HG03039 (cell line): ENCODE data around the gene KLHL36.

ENCODE experiments used
- ATAC-seq: cut with Tn5 transposase; IDR thresholded peaks from one replicate; pipeline ENCODE4 v1.9.1; 2021; ENCODE audit warnings: mild to moderate bottlenecking, moderate library complexity; ENCODE audit not compliant: unreplicated experiment

KLHL36 gene

GRCh38 chr16:84641643-84642358 lies 6.5 kb upstream of the KLHL36 start:
- no peak for ATAC-seq

- ATAC-seq, result no peak
Observed at GRCh38 chr16:84643180-84643583, 5.1 kb upstream of the KLHL36 start.

GRCh38 chr16:84643674-84644073 lies 4.6 kb upstream of the KLHL36 start:
- no peak for ATAC-seq

DNA sequence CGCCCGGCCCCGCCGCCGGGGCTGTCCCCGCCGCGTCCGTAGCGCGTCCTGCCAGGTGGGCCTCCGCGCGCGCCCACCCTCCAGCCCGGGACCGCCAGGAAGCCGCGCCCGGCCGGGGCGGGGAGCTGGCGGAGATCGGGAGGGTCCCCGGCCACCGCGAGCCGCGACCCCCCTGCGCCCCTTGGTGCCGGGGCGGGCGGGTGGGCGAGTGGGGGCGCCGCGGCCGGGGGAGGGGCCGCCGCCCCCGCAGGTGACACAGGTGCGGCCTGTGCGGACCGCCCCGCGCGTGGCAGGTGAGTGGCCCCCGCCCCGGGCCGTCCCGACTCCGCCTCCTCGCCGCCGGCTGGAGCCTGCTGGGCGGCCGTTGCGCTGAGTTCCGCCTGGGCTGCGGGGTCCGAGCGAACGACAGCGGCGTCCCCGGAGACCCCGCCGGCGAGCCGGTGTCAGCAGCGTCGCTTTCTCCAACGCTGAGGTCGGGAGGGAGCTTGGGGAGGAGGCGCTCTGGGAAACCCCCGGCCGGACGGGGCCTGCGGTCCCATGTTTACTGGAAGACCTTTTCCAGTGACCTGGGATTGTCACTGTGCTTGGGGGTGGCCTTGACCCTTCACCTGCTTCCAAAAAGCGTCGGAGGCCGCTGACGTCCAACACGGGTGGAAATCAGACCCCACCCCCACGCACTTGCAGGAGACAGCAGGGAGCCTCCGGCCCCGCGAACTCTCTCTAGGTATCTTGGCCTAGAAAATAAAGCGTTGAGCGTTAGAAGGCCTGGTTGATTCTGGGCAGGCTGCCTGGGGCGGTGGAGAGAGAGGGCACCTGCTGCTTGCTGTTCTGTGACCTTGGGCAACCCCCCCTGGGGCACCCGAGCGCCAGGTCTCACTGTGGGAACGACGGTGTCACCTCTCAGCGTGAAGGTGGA lies 542 bp downstream of the KLHL36 start:
- peak; percentile 59 for ATAC-seq

DNA sequence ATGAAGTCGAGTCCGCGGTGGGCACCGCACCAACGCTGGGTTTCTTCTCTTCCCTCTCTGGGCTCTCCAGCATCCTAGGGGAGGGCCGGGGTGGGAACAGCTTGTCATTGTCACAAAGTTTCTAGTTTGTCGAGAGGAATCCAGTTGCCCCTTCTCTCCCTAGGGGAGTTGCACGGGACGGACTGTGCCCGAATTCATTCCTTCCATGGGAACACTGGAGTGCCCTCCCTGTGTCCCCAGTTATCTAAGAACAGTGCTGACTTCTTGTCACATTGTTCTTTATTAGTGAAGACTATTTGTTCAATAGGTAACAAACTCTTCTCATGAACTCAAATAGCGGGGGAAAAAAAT lies 1.2 kb downstream of the KLHL36 start:
- no peak for ATAC-seq

- no peak for ATAC-seq
Observed at GRCh38 chr16:84650062-84650991, 2.0 kb downstream of the KLHL36 start.

- ATAC-seq, result no peak
Observed at GRCh38 chr16:84652566-84652965, 4.3 kb downstream of the KLHL36 start.

DNA sequence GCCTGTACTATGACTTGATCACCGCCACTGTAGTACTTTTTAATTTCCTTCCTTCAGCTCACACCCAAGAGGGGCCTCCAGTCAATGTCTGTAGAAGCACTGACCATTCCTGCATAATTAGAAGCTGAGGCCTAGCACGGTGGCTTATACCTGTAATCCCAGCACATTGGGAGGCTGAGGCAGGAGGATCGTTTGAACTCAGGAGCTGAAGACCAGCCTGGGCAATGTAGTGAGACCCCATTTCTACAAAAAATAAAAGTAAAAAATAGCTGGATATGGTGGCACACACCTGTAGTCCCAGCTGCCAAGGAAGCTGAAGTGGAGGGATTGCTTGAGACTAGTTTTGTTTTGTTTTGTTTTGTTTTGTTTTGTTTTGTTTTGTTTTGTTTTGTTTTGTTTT lies 5.9 kb downstream of the KLHL36 start:
- ATAC-seq, result no peak

DNA sequence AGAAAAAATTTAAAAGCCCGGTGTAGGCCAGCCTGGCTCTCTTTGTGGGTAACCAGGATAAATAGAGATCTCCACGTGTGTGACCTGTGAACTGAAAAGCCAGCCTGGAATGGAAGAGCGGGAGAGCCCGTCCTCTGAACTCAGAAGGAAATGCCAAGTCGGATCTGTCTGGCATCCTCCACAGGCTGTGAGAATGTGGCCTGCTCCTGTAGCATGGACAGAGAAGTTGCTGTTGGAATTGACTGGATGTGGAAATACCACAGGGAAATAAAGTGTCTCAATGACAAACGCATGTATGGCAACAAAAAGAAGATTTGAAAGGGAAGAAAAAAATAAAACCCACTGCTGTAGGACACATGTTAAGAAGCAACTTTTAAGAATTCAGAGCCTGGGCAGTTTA lies 6.7 kb downstream of the KLHL36 start:
- no peak for ATAC-seq

DNA sequence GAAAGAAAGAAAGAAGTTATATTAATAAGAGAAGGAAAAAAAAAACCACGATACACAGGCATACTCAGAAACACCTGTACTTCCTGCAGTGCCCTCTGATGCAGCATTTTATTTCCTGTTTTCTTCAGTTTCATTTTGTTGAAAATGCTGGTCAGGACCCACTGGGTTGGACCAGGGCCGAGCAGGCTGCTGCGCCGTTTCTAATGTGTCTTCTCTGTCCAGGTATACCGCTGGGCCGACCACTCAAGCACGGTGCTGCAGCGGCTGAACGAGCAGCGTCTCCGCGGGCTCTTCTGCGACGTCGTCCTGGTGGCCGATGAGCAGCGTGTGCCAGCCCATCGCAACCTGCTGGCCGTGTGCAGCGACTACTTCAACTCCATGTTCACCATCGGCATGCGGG lies 8.3 kb downstream of the KLHL36 start:
- ATAC-seq, result no peak

- no peak for ATAC-seq
Observed at GRCh38 chr16:84657229-84657837, 9.0 kb downstream of the KLHL36 start.

DNA sequence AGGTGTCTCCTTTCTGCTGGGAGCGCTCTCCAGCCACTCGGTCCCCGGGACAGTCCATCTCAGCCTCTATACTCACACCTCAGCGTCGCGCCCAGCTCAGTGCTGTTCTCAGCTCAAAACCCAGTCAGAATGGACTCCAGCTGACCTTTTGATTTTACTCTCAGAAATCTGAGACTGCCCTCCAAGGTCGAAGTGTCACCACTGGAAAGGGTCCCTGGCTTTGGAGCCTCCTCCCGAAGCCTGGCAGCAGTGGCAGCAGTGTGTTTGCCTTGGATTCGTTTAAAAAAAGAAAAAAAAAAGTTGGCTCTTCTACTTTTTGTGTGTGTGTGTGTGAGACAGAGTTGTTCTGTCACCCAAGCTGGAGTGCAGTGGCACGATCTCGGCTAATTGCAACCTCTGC lies 10.4 kb downstream of the KLHL36 start:
- ATAC-seq, result no peak

GRCh38 chr16:84659656-84660300 lies 11.5 kb downstream of the KLHL36 start:
- ATAC-seq, result no peak

DNA sequence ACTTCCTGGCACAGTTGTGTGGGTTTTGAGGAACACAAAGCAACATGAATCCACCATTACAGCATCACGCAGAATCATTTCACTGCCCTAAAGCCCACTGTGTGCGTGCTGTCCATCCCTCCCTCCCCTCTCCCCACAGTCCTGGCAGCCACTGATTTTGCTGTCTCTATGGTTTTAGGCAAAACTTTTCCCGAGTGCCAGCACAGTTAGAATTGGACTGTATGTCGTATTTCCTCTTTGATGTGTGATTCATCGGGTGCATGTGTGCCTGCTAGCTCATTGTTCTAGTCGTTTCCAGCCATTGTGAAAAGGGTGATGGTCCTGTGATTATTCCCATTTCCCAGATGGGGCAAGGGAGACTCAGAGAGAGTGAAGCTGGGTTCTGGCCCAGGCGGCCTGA lies 12.7 kb downstream of the KLHL36 start:
- no peak for ATAC-seq

DNA sequence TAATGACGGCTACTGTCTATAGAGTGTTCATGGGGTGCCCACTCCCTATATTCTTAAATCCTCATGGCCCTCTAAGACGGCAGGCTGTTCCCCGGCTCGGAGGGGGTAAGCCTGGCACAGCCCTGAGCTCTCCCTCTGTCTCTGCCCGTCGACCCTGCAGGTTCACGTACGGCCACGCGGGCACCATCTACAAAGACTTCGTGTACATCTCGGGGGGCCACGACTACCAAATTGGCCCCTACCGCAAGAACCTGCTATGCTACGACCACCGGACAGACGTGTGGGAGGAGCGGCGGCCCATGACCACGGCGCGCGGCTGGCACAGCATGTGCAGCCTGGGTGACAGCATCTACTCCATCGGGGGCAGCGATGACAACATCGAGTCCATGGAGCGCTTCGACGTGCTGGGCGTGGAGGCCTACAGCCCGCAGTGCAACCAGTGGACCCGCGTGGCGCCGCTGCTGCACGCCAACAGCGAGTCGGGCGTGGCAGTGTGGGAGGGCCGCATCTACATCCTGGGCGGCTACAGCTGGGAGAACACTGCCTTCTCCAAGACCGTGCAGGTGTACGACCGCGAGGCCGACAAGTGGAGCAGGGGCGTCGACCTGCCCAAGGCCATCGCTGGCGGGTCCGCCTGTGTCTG lies 13.2 kb downstream of the KLHL36 start:
- ATAC-seq, result no peak

DNA sequence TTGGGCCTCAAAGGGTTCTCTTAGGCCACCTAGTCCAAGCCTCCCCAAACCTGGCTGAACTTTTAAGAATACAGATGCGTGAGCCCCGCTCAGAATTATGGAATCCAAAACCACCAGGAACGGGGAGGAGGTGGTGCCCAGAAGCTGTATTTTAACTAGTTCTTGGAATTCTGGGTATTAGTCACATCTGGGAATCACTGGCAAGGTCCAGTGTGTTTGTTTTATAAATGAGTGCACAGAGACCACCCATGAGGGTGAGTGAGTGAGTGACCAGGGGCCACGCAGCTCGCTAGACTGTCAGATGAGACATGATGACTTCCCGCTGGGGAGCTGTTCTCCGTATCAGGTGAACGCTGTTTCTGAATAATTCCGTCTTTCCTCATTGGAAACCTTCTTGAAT lies 14.2 kb downstream of the KLHL36 start:
- ATAC-seq, result no peak

DNA sequence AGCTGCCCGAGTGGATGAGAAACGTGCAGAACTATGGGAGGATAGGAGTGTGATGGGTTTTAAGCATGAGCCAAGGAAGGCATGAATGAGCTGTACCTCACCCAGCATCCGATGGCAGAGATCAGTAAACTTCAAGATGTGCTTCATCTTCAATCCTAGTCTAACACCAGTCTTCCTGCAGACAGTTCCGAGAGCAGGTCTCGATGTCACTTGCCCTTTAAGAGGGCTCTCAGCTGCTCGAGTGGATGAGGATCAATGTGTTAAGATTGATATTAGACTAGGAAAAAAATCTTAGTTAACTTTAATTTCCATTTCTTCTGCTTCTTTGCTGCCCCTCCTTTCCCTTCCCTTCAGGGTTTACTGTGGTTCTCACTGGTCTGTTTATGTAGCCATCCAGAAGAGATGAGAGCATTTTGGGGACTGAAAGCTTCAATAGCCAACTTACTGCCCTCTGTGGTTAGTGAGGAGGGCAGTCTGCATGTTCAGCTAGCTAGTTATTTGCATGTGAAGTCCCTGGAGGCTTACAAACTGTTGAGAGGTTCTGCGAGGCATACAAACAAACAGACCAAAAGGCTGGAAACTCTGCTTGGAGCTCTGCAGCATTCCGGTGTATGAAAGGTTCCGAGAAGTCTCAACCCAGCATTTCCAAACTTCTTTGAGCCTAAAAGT lies 15.3 kb downstream of the KLHL36 start:
- no peak for ATAC-seq

- no peak for ATAC-seq
Observed at GRCh38 chr16:84665359-84665758, 17.0 kb downstream of the KLHL36 start.

DNA sequence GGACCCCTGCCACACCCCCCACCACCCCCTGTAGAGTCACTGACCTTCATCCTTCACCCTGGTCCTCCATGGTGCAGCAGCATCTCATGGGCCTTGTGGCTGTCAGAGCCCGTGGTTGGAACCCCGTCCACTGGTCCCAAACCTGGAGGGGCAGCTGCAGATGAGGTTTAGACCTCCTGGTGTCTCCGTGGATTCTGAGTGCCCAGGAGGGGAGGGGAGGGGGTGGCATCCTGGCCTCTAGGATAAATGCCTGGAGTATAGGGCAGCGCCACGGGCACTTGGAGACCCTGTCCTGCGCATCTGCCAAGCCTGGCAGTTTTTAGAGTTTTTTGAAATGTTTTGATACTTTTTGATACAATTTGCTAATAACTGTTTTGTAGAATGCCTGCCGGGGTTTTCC lies 17.5 kb downstream of the KLHL36 start:
- no peak for ATAC-seq
